HCT116 (cell line): ENCODE data around the gene PRSS57. TPM values are rescaled to one million over a fixed set of nuclear protein-coding genes. Genes with fewer than 3 reads are reported as not detected.

ENCODE experiments used
- ATAC-seq: fragments of 200-7000 bp; cut with Tn5 transposase; 2 replicates; pipeline ENCODE4 v1.9.1; 2020; ENCODE audit warnings: mild to moderate bottlenecking, moderate library complexity
- BruUV-seq: library from RNA; stranded (reverse); fragments of 400-500 nt; replicated peaks from 2 replicates; lab custom pipeline; 2021; lab: Mats Ljungman, UMichigan
- CTCF ChIA-PET: fragments of 300-600 bp; sonication (Branson Sonifier 250); formaldehyde crosslinking; loops from one replicate; lab custom pipeline; 2021; ENCODE audit warnings: antibody characterized with exemption; lab: Charles Lee
- POLR2A ChIA-PET: fragments of 300-600, 350-600 bp; sonication (Branson Sonifier 250); formaldehyde crosslinking; loops from one replicate; lab custom pipeline; 2021; ENCODE audit warnings: antibody characterized with exemption; lab: Charles Lee
- RAD21 ChIA-PET, 2 experiments: fragments of 300-600 bp; sonication (Branson Sonifier 250); formaldehyde crosslinking; loops; one replicate each; lab custom pipeline; 2023; ENCODE audit warnings: low total read pairs in 2 of 2; ENCODE audit not compliant: uncharacterized antibody in 2 of 2, unreplicated experiment in 2 of 2, low non-redundant PET in 1 of 2; lab: Charles Lee
- DNase-seq: peaks from one replicate; pipeline ENCODE4 v3.0.0-alpha.2; 2010; ENCODE audit warnings: low read depth, low spot score
- H2AFZ ChIP-seq: fragments of 200-600 bp; shearing (Covaris generic), sonication (generic); 2 replicates; pipeline ENCODE4 v1.6.1; 2017; ENCODE audit warnings: low read depth, mixed run types, mixed read lengths, antibody characterized with exemption, low read length; ENCODE audit not compliant: poor library complexity, severe bottlenecking
- H3K27ac ChIP-seq: 2 replicates; pipeline ENCODE4 v1.5.1; 2012; ENCODE audit warnings: low read depth, low read length
- H3K27me3 ChIP-seq: fragments of 200-600 bp; sonication (generic); 2 replicates; pipeline ENCODE4 v1.6.1; 2016; ENCODE audit warnings: mixed run types, low read length, mixed read lengths; ENCODE audit not compliant: insufficient read depth
- H3K36me3 ChIP-seq, 2 experiments: fragments of 200-500 bp in 1 of 2; fragments of 200-600 bp in 1 of 2; sonication (Bioruptor generic) in 1 of 2; sonication (generic) in 1 of 2; 2 replicates each; pipeline versions ENCODE4 v1.5.1 to v1.6.1; 2014 to 2016; ENCODE audit warnings: low read length in 2 of 2, inconsistent platforms in 1 of 2, mixed read lengths in 1 of 2, mixed run types in 1 of 2; ENCODE audit not compliant: insufficient read depth in 2 of 2, control insufficient read depth in 1 of 2
- H3K4me1 ChIP-seq, 2 experiments: fragments of 200-600 bp in 1 of 2; sonication (generic) in 1 of 2; 2 replicates each; pipeline versions ENCODE4 v1.5.1 to v1.6.1; 2012 to 2017; ENCODE audit warnings: low read length in 2 of 2, inconsistent platforms in 1 of 2, mild to moderate bottlenecking in 1 of 2, mixed read lengths in 1 of 2, mixed run types in 1 of 2, moderate library complexity in 1 of 2; ENCODE audit not compliant: insufficient read depth in 2 of 2, control insufficient read depth in 1 of 2
- H3K4me2 ChIP-seq: fragments of 200-600 bp; sonication (generic); 2 replicates; pipeline ENCODE4 v1.6.1; 2017; ENCODE audit warnings: mixed run types, low read length, mixed read lengths
- H3K4me3 ChIP-seq, 2 experiments: fragments of 200-600 bp in 1 of 2; sonication (generic) in 1 of 2; replicated peaks in 1 of 2; 2 replicates each; pipeline ENCODE4 v1.5.1; 2011 to 2016; ENCODE audit warnings: low read length in 2 of 2, control low read depth in 1 of 2, low read depth in 1 of 2, mild to moderate bottlenecking in 1 of 2, mixed read lengths in 1 of 2, mixed run types in 1 of 2
- H3K79me2 ChIP-seq: fragments of 200-600 bp; sonication (generic); 2 replicates; pipeline ENCODE4 v1.6.1; 2017; ENCODE audit warnings: mild to moderate bottlenecking, mixed run types, low read length, moderate library complexity, mixed read lengths; ENCODE audit not compliant: insufficient read depth
- H3K9ac ChIP-seq: fragments of 200-600 bp; sonication (generic); 2 replicates; pipeline ENCODE4 v1.6.1; 2016; ENCODE audit warnings: low read length, mixed read lengths
- H3K9me2 ChIP-seq: fragments of 200-600 bp; sonication (generic), shearing (Covaris generic); 2 replicates; pipeline ENCODE4 v1.6.1; 2017; ENCODE audit warnings: mixed run types, mild to moderate bottlenecking, moderate library complexity; ENCODE audit not compliant: insufficient read depth
- H3K9me3 ChIP-seq, 2 experiments: fragments of 200-500 bp in 1 of 2; fragments of 200-600 bp in 1 of 2; sonication (Bioruptor generic) in 1 of 2; sonication (generic) in 1 of 2; 2 replicates each; pipeline ENCODE4 v1.6.1; 2014 to 2017; ENCODE audit warnings: low read length in 2 of 2, mixed read lengths in 2 of 2, inconsistent platforms in 1 of 2, low read depth in 1 of 2, mild to moderate bottlenecking in 1 of 2, mixed run types in 1 of 2, moderate library complexity in 1 of 2; ENCODE audit not compliant: control insufficient read depth in 1 of 2, insufficient read depth in 1 of 2
- H4K20me1 ChIP-seq: fragments of 200-600 bp; sonication (generic), shearing (Covaris generic); 2 replicates; pipeline ENCODE4 v1.6.1; 2017; ENCODE audit warnings: mixed run types, mild to moderate bottlenecking, moderate library complexity; ENCODE audit not compliant: insufficient read depth
- EGR1 ChIP-seq: IDR thresholded peaks from 2 replicates; pipeline ENCODE4 v1.6.1; 2012; ENCODE audit warnings: low read depth
- EZH2 ChIP-seq: fragments of 200-600 bp; sonication (generic); IDR thresholded peaks from 2 replicates; pipeline ENCODE4 v1.6.1; 2017; ENCODE audit warnings: antibody characterized with exemption, mixed run types
- SP1 ChIP-seq: IDR thresholded peaks from 2 replicates; pipeline ENCODE4 v1.6.1; 2012; ENCODE audit warnings: low read depth
- YY1 ChIP-seq: IDR thresholded peaks from 2 replicates; pipeline ENCODE4 v1.6.1; 2011; ENCODE audit warnings: low read length, low read depth, moderate library complexity, mild to moderate bottlenecking; ENCODE audit not compliant: insufficient replicate concordance; ENCODE audit errors: extremely low read depth
- ZNF274 ChIP-seq: fragments of 200-500 bp; sonication (Bioruptor generic); IDR thresholded peaks from 2 replicates; pipeline ENCODE4 v1.6.1; 2014; ENCODE audit warnings: mild to moderate bottlenecking, low read depth, low read length, inconsistent platforms
- intact Hi-C: fragments of 100-400 bp; cut with micrococcal nuclease; formaldehyde crosslinking; loops from 2 replicates; pipeline ENCODE4 v1.10.0; 2022
- total RNA-seq: library from RNA; stranded (reverse); gene quantifications from one replicate; pipeline ENCODE4 v1.2.1, GENCODE V29; 2021; ENCODE audit not compliant: unreplicated experiment
- TF ChIP-seq, protein P1 (sequence below): IDR thresholded peaks from 2 replicates; pipeline ENCODE4 v1.6.1; 2012; ENCODE audit warnings: low read depth
- TF ChIP-seq, protein P2 (sequence below): IDR thresholded peaks from 2 replicates; pipeline ENCODE4 v1.6.1; 2012
- TF ChIP-seq, protein P3 (sequence below): IDR thresholded peaks from 2 replicates; pipeline ENCODE4 v1.6.1; 2012

The PRSS57 gene
- total RNA-seq, 1 experiment from 2014 or later = not detected

DNA sequence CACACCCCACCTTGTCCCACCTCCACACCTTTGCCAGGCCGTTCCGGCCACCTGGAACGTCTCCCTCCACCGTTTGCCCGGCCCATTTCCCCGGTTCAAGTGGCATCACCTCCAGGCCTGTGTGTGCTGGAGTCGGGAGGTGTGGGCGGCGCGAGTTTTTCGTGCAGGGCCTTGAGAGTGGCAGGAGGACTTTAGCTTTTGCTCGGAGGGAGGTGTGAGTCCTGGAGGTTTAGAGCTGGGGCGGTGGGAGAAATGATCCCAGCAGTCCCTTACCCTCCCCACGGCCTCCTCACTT is 9.1 kb upstream of the PRSS57 start:
- H4K20me1 ChIP-seq = no peaks in the 10 kb centered on the region
- H3K9me3 ChIP-seq = no peaks in the 10 kb centered on the region
- H3K4me2 ChIP-seq = peak overlapping the region; percentile 83
- peak overlapping the region; percentile 32 to 47 for H3K4me3 ChIP-seq
- H2AFZ ChIP-seq = no peak overlapping the region
- ChIA-PET POLR2A (interaction anchor here (0.8 to 2.3 kb wide), 7 partner anchors 11 to 133 kb away, joined by 3 to 10 read pairs (median 4); partner anchors contain the start of gene FSTL3), CTCF (interaction anchor here (1.0 kb wide), 1 partner anchor 47 kb away, joined by 3 read pairs; the partner anchor contains the start of gene MISP), RAD21 (interaction anchor here in 1 of 2 experiments (0.6 to 1.8 kb wide), 2 partner anchors 30 to 41 kb away, joined by 3 to 4 read pairs; partner anchors contain the start of gene RNF126)
- H3K36me3 ChIP-seq = no peaks in the 10 kb centered on the region
- no TSS peak for BruUV-seq
- peaks cover 16 to 27% of the 10 kb centered on the region in 2 experiments for H3K4me1 ChIP-seq
- intact Hi-C loops = no loop called here
- ATAC-seq (no peak), DNase-seq (no peak)
- H3K27ac ChIP-seq = peak overlapping the region; percentile 62; the same call in 1 of the 2 replicates
- TF ChIP-seq SP1 = no peak
- TF ChIP-seq ZNF274 = no peak
- no peak for TF ChIP-seq EGR1
- TF ChIP-seq, protein P1, sequence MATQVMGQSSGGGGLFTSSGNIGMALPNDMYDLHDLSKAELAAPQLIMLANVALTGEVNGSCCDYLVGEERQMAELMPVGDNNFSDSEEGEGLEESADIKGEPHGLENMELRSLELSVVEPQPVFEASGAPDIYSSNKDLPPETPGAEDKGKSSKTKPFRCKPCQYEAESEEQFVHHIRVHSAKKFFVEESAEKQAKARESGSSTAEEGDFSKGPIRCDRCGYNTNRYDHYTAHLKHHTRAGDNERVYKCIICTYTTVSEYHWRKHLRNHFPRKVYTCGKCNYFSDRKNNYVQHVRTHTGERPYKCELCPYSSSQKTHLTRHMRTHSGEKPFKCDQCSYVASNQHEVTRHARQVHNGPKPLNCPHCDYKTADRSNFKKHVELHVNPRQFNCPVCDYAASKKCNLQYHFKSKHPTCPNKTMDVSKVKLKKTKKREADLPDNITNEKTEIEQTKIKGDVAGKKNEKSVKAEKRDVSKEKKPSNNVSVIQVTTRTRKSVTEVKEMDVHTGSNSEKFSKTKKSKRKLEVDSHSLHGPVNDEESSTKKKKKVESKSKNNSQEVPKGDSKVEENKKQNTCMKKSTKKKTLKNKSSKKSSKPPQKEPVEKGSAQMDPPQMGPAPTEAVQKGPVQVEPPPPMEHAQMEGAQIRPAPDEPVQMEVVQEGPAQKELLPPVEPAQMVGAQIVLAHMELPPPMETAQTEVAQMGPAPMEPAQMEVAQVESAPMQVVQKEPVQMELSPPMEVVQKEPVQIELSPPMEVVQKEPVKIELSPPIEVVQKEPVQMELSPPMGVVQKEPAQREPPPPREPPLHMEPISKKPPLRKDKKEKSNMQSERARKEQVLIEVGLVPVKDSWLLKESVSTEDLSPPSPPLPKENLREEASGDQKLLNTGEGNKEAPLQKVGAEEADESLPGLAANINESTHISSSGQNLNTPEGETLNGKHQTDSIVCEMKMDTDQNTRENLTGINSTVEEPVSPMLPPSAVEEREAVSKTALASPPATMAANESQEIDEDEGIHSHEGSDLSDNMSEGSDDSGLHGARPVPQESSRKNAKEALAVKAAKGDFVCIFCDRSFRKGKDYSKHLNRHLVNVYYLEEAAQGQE = no peak
- TF ChIP-seq, protein P2, sequence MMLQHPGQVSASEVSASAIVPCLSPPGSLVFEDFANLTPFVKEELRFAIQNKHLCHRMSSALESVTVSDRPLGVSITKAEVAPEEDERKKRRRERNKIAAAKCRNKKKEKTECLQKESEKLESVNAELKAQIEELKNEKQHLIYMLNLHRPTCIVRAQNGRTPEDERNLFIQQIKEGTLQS = no peak
- no peak for TF ChIP-seq EZH2
- TF ChIP-seq, protein P3, sequence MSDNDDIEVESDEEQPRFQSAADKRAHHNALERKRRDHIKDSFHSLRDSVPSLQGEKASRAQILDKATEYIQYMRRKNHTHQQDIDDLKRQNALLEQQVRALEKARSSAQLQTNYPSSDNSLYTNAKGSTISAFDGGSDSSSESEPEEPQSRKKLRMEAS = no peak
- TF ChIP-seq YY1 = no peak
- H3K27me3 ChIP-seq = no peaks in the 10 kb centered on the region
- no peaks in the 10 kb centered on the region for H3K79me2 ChIP-seq
- H3K9ac ChIP-seq = peak overlapping the region; percentile 50; the same call in 1 of the 2 replicates
- no peaks in the 10 kb centered on the region for H3K9me2 ChIP-seq
